Panc1 (cell line): ENCODE results near the gene ERG.

Experiments
- CTCF ChIP-seq: fragments of 450-650 bp; IDR thresholded peaks from 2 replicates; pipeline ENCODE4 v1.5.1; 2017; ENCODE audit warnings: mild to moderate bottlenecking
- POLR2AphosphoS5 ChIP-seq: IDR thresholded peaks from 2 replicates; pipeline ENCODE4 v1.6.1; 2012; ENCODE audit warnings: mild to moderate bottlenecking, low read depth, low read length, moderate library complexity
- SIN3A ChIP-seq: IDR thresholded peaks from 2 replicates; pipeline ENCODE4 v1.6.1; 2012; ENCODE audit warnings: low read depth, mild to moderate bottlenecking, low read length, moderate library complexity, borderline replicate concordance; ENCODE audit not compliant: insufficient read depth
- TCF7L2 ChIP-seq: IDR thresholded peaks from 2 replicates; pipeline ENCODE4 v1.6.1; 2011; ENCODE audit warnings: mild to moderate bottlenecking, low read depth, low read length, inconsistent platforms
- TF ChIP-seq, protein P1 (sequence below), 2 experiments: IDR thresholded peaks; 2 replicates each; pipeline ENCODE4 v1.6.1; 2011 to 2012; ENCODE audit warnings: low read depth in 2 of 2, control low read depth in 1 of 2, low read length in 1 of 2, mild to moderate bottlenecking in 1 of 2, moderate library complexity in 1 of 2; ENCODE audit not compliant: insufficient read depth in 1 of 2

- TF ChIP-seq CTCF, result no peak
- TF ChIP-seq, protein P1, sequence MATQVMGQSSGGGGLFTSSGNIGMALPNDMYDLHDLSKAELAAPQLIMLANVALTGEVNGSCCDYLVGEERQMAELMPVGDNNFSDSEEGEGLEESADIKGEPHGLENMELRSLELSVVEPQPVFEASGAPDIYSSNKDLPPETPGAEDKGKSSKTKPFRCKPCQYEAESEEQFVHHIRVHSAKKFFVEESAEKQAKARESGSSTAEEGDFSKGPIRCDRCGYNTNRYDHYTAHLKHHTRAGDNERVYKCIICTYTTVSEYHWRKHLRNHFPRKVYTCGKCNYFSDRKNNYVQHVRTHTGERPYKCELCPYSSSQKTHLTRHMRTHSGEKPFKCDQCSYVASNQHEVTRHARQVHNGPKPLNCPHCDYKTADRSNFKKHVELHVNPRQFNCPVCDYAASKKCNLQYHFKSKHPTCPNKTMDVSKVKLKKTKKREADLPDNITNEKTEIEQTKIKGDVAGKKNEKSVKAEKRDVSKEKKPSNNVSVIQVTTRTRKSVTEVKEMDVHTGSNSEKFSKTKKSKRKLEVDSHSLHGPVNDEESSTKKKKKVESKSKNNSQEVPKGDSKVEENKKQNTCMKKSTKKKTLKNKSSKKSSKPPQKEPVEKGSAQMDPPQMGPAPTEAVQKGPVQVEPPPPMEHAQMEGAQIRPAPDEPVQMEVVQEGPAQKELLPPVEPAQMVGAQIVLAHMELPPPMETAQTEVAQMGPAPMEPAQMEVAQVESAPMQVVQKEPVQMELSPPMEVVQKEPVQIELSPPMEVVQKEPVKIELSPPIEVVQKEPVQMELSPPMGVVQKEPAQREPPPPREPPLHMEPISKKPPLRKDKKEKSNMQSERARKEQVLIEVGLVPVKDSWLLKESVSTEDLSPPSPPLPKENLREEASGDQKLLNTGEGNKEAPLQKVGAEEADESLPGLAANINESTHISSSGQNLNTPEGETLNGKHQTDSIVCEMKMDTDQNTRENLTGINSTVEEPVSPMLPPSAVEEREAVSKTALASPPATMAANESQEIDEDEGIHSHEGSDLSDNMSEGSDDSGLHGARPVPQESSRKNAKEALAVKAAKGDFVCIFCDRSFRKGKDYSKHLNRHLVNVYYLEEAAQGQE (IDR thresholded peaks at IDR 0.05; ENCODE audit: insufficient read depth in 1 of 2, low read depth in 2 of 2, low read length in 1 of 2), result no peak
- no peak for TF ChIP-seq SIN3A
- TF ChIP-seq POLR2AphosphoS5, result no peak
- TF ChIP-seq TCF7L2, result no peak
Measured at GRCh38 chr21:38460171-38460742, 38.0 kb downstream of the ERG start.
